Gastroesophageal sphincter (tissue), 3 donors: Measurements from ENCODE around the gene TMPO.

Source experiments
- CTCF ChIP-seq, 4 experiments: fragments of 200-600 bp in 2 of 4; fragments of 450-650 bp in 2 of 4; sonication (generic) in 1 of 4; IDR thresholded peaks; one replicate each; pipeline ENCODE4 v1.5.1; 2017 to 2019; ENCODE audit warnings: antibody characterized with exemption in 4 of 4, mild to moderate bottlenecking in 2 of 4, moderate library complexity in 2 of 4
- EP300 ChIP-seq: sonication (generic); formaldehyde crosslinking; IDR thresholded peaks from one replicate; pipeline ENCODE4 v1.6.1; 2017; ENCODE audit warnings: antibody characterized with exemption, mild to moderate bottlenecking
- POLR2AphosphoS5 ChIP-seq: sonication (generic); formaldehyde crosslinking; IDR thresholded peaks from one replicate; pipeline ENCODE4 v1.6.1; 2017; ENCODE audit warnings: antibody characterized with exemption

GRCh38 chr12:98559666-98560065 is 44.3 kb downstream of the TMPO start:
- no peak for TF ChIP-seq POLR2AphosphoS5
- no peak for TF ChIP-seq CTCF (IDR thresholded peaks at IDR 0.05)
- TF ChIP-seq EP300 = no peak
